Measurements from ENCODE around the gene DMRTC2. TPM values are rescaled to one million over a fixed set of nuclear protein-coding genes. Genes with fewer than 3 reads are reported as not detected.

The DMRTC2 gene
- total and polyA plus RNA-seq, 9 of the 15 experiments (the other 6 are each of a cell fraction or from before 2014, with no cell fraction given): 0.03 TPM; not detected in 8

DNA sequence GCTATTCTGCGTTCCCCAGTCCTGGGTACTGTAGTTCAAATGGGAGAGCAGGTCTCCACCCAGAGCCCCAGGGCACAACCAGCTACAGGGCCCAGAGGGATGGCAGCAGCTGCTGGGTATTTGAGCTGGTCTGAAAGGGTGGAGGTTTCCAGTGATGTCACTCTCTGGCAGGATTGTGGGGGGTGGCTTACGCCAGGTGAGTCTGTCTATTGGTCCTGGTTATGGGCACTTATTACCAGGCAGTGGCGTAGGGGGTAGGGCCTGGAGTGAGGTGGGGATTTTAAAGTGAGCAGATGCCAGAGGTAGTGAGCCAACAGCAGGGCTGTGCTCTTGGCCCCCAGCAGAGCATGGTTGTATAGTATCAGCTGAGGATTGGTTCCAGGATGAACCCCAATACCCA is 21.4 kb downstream of the DMRTC2 start:
- no peak overlapping the region for H2AFZ ChIP-seq (ENCODE audit: low read depth, low read length)
- no peak for DNase-seq (ENCODE audit: extremely low read depth in 1 of 4, low spot score in 3 of 4)
- peak; percentile 48; the same call in 1 of the 2 replicates for TF ChIP-seq SUPT5H (IDR thresholded peaks at IDR 0.05)
- peak; percentile 59 for TF ChIP-seq POLR2A (conservative IDR thresholded peaks at IDR 0.05)
- TF ChIP-seq POLR2AphosphoS5 (IDR thresholded peaks at IDR 0.05; ENCODE audit: control insufficient read depth, insufficient read depth, low read depth, low read length): peak; percentile 69
- no peak for TF ChIP-seq SIX5 (IDR thresholded peaks at IDR 0.05; ENCODE audit: borderline replicate concordance in 1 of 2, insufficient read depth in 1 of 2, low read depth in 1 of 2, low read length in 2 of 2)
- H3K9me3 ChIP-seq (replicated peaks; ENCODE audit: control insufficient read depth, insufficient read depth, low read depth, low read length): no peaks in the 10 kb centered on the region
- peaks cover 94% of the 10 kb centered on the region for H3K36me3 ChIP-seq (ENCODE audit: control insufficient read depth, insufficient read depth, low read length)
- no peak overlapping the region for H3K4me3 ChIP-seq
- FAIRE-seq: no peak
- ChIA-PET CTCF (ENCODE audit: low intra/inter-chr PET ratio) (no interaction called here), POLR2A (interaction anchor here (0.6 kb wide), 1 partner anchor 1117 kb away, joined by 3 read pairs; no protein-coding TSS in a partner anchor)
- peak overlapping the region; percentile 13 to 70; a peak in 2 of 4 replicates for H3K9ac ChIP-seq (ENCODE audit: insufficient read depth in 1 of 2, low read depth in 2 of 2, low read length in 2 of 2)
- no peaks in the 10 kb centered on the region for H3K27me3 ChIP-seq (ENCODE audit: control insufficient read depth in 2 of 2, insufficient read depth in 2 of 2, low read length in 2 of 2)
- in situ Hi-C loops (cut with MboI): no loop called here
- ATAC-seq: no peak
- peak overlapping the region; percentile 34; the same call in 1 of the 3 replicates for H3K27ac ChIP-seq (ENCODE audit: extremely low read depth, low read depth, low read length)
- H4K20me1 ChIP-seq (replicated peaks; ENCODE audit: control insufficient read depth, insufficient read depth, low read length): peaks cover 63% of the 10 kb centered on the region
- no TSS peak for BruUV-seq (replicated peaks)
- H3K9me1 ChIP-seq (ENCODE audit: control insufficient read depth, insufficient read depth, low read length): peaks cover 8% of the 10 kb centered on the region
- peaks cover 69% of the 10 kb centered on the region for H3K79me2 ChIP-seq (ENCODE audit: control insufficient read depth, insufficient read depth, low read length)
- 89% methylated on average over 3 of the region's 3 CpGs for WGBS (ENCODE audit: insufficient coverage, low coverage, missing lambda C conversion rate)
- intact Hi-C loops (cut with micrococcal nuclease): no loop called here
- H3K4me2 ChIP-seq (ENCODE audit: insufficient read depth, low read length): no peak overlapping the region
- peaks cover 26 to 44% of the 10 kb centered on the region in 2 experiments for H3K4me1 ChIP-seq (replicated peaks in 1 of 2; ENCODE audit: control insufficient read depth in 2 of 2, insufficient read depth in 2 of 2, low read length in 2 of 2)
